Upper lobe of left lung (tissue), 6 donors: ENCODE measurements around the gene FAAH2. TPM values are rescaled to one million over a fixed set of nuclear protein-coding genes. Genes with fewer than 3 reads are reported as not detected.

Experiments
- ATAC-seq, 2 donors: fragments of 200-7000 bp; cut with Tn5 transposase; one replicate each; pipeline ENCODE4 v1.9.1; 2022; ENCODE audit warnings: mild to moderate bottlenecking in 2 of 2, moderate library complexity in 2 of 2; ENCODE audit not compliant: low FRiP score in 2 of 2
- DNase-seq, 2 donors: peaks; one replicate each; pipeline ENCODE4 v3.0.0-alpha.2; 2019 to 2020
- H3K27ac ChIP-seq, 4 donors: fragments of 200-600 bp; sonication (generic); one replicate each; pipeline ENCODE4 v1.5.1; 2016 to 2019
- H3K27me3 ChIP-seq, 4 donors: fragments of 200-600 bp; sonication (generic); one replicate each; pipeline ENCODE4 v1.5.1; 2017 to 2019
- H3K36me3 ChIP-seq, 4 donors: fragments of 200-600 bp; sonication (generic); one replicate each; pipeline ENCODE4 v1.5.1; 2016 to 2019
- H3K4me1 ChIP-seq, 4 donors: fragments of 200-600 bp; sonication (generic); one replicate each; pipeline ENCODE4 v1.5.1; 2018 to 2019
- H3K4me3 ChIP-seq, 4 donors: fragments of 200-600 bp; sonication (generic); one replicate each; pipeline ENCODE4 v1.5.1; 2017 to 2019; ENCODE audit warnings: mild to moderate bottlenecking in 2 of 4, moderate library complexity in 1 of 4
- H3K9me3 ChIP-seq, 4 donors: fragments of 200-600 bp; sonication (generic); one replicate each; pipeline ENCODE4 v1.5.1; 2018 to 2019
- EP300 ChIP-seq, 4 donors: sonication (generic); formaldehyde crosslinking; IDR thresholded peaks; one replicate each; pipeline ENCODE4 v1.5.1; 2017; ENCODE audit warnings: antibody characterized with exemption in 4 of 4, control low read depth in 2 of 4
- POLR2A ChIP-seq, 4 donors: fragments of 450-650 bp; IDR thresholded peaks; one replicate each; pipeline ENCODE4 v1.5.1; 2016 to 2017; ENCODE audit warnings: antibody characterized with exemption in 4 of 4, mild to moderate bottlenecking in 2 of 4
- POLR2AphosphoS5 ChIP-seq, 2 donors: sonication (generic); formaldehyde crosslinking; IDR thresholded peaks; one replicate each; pipeline ENCODE4 v1.5.1; 2017; ENCODE audit warnings: antibody characterized with exemption in 2 of 2
- WGBS, 2 donors: methylation state at CpG; one replicate each; pipeline ENCODE4 v1.1.5; 2017 to 2018; 5-methylcytosine and 5-hydroxymethylcytosine counted together
- total RNA-seq, 6 donors: library from RNA; depleted of rRNA in 4 of 6; stranded (reverse); fragments of >200 nt in 4 of 6; gene quantifications; one replicate each; pipeline versions ENCODE4 v1.1.0 to v1.2.1, GENCODE V29; 2016 to 2021
- TF ChIP-seq, protein P1 (sequence below), 6 experiments: fragments of 450-650 bp in 4 of 6; fragments of 200-600 bp in 2 of 6; sonication (generic) in 2 of 6; IDR thresholded peaks; one replicate each; pipeline ENCODE4 v1.5.1; 2016 to 2019; ENCODE audit warnings: antibody characterized with exemption in 6 of 6
- donor health status: DM: no; HTN: no; CAD: no; lungs with moderate emphysema.
- donor health status: DM: no; HTN: yes; CAD: no; lungs with severe emphysema.

The FAAH2 gene
- total RNA-seq, 6 donors from 2014 or later, result 4.5 to 21.4 (median 9.3) TPM

GRCh38 chrX:57519578-57520118 lies 233.1 kb downstream of the FAAH2 start:
- Histone ChIP-seq H3K36me3 (no peaks in the 10 kb centered on the region), H3K27ac (no peak overlapping the region), H3K9me3 (no peaks in the 10 kb centered on the region), H3K4me3 (no peak overlapping the region), H3K4me1 (no peaks in the 10 kb centered on the region), H3K27me3 (no peaks in the 10 kb centered on the region)
- WGBS, 2 donors, result 72 to 74% methylated on average over 2 of the region's 2 CpGs
- no peak for DNase-seq
- ATAC-seq, result no peak
- TF ChIP-seq EP300 (IDR thresholded peaks at IDR 0.05), result no peak
- TF ChIP-seq POLR2AphosphoS5 (IDR thresholded peaks at IDR 0.05), result no peak
- TF ChIP-seq, protein P1, sequence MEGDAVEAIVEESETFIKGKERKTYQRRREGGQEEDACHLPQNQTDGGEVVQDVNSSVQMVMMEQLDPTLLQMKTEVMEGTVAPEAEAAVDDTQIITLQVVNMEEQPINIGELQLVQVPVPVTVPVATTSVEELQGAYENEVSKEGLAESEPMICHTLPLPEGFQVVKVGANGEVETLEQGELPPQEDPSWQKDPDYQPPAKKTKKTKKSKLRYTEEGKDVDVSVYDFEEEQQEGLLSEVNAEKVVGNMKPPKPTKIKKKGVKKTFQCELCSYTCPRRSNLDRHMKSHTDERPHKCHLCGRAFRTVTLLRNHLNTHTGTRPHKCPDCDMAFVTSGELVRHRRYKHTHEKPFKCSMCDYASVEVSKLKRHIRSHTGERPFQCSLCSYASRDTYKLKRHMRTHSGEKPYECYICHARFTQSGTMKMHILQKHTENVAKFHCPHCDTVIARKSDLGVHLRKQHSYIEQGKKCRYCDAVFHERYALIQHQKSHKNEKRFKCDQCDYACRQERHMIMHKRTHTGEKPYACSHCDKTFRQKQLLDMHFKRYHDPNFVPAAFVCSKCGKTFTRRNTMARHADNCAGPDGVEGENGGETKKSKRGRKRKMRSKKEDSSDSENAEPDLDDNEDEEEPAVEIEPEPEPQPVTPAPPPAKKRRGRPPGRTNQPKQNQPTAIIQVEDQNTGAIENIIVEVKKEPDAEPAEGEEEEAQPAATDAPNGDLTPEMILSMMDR (IDR thresholded peaks at IDR 0.05), result no peak
- TF ChIP-seq POLR2A (IDR thresholded peaks at IDR 0.05), result no peak

DNA sequence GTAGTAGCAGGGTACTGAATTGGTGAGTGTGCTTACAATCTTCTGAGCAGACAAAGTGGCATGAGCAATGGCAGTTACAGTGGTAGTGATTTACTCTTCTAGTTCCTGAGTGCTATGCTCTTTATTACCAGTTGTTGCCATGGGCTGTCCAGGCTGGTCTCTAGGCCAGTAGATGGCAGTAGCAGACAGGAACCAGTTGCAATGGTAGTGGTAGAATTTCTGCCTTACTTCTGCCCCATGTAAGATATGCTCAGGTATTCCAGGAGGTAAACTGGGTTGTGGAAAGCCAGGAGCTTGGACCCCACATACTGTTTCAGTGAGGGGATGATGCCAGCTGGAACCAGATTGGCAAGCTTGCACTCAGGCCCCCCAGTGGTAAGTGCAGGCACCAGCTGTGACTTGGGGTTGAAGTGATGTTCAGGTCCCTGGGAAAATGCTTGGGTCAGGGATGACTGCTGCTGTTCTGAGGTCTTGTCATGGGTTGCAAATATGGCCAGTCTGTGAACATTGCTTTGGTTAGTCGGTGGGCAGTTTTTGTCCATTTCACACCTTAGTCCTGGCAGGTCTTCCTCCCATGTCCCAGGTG lies 242.3 kb downstream of the FAAH2 start:
- ATAC-seq (no peak), DNase-seq (no peak)
- no peaks in the 10 kb centered on the region for H3K27me3 ChIP-seq
- no peaks in the 10 kb centered on the region for H3K36me3 ChIP-seq
- WGBS, 2 donors, result 62% methylated on average over 1 of the region's 1 CpG; no CpG with 5 or more reads in 1 of the 2 donors
- H3K27ac ChIP-seq, result no peak overlapping the region
- no peaks in the 10 kb centered on the region for H3K4me1 ChIP-seq
- TF ChIP-seq, protein P1 (IDR thresholded peaks at IDR 0.05), result no peak
- no peak for TF ChIP-seq POLR2A (IDR thresholded peaks at IDR 0.05)
- no peak for TF ChIP-seq POLR2AphosphoS5 (IDR thresholded peaks at IDR 0.05)
- no peak for TF ChIP-seq EP300 (IDR thresholded peaks at IDR 0.05)
- no peak overlapping the region for H3K4me3 ChIP-seq
- H3K9me3 ChIP-seq, result no peaks in the 10 kb centered on the region

Other genes with a start within 250 kb of the FAAH2 start
- gene SPIN2B, start 165.2 kb upstream of the FAAH2 start, total RNA-seq, result 10 to 100 TPM in 3 of 6 donors, 1 to 10 TPM in 3; 4.0 to 19.9 (median 8.7) TPM
- gene SPIN2A, start 149.3 kb upstream of the FAAH2 start, total RNA-seq, result 1 to 10 TPM in 2 of 6 donors, under 1 TPM in 3, not detected in 1; 0.20 to 2.1 (median 0.54) TPM